Thyroid gland (tissue), 4 donors: ENCODE data around the gene RASGRF1.
"Not testable (repeated sequence)": the region's sequence is repeated elsewhere in the genome, so short reads cannot be mapped to it uniquely, and the experiment has no call there.

Experiments
- POLR2A ChIP-seq, 2 donors: fragments of 450-650 bp; IDR thresholded peaks; one replicate each; pipeline ENCODE4 v1.6.1; 2017; ENCODE audit warnings: antibody characterized with exemption in 2 of 2, mild to moderate bottlenecking in 2 of 2, moderate library complexity in 1 of 2
- TF ChIP-seq, protein P1 (sequence below), 6 experiments: fragments of 200-600 bp in 3 of 6; fragments of 450-650 bp in 3 of 6; sonication (generic) in 3 of 6; IDR thresholded peaks; one replicate each; pipeline ENCODE4 v1.5.1; 2016 to 2019; ENCODE audit warnings: antibody characterized with exemption in 6 of 6, mild to moderate bottlenecking in 2 of 6, inconsistent platforms in 1 of 6, moderate library complexity in 1 of 6

DNA sequence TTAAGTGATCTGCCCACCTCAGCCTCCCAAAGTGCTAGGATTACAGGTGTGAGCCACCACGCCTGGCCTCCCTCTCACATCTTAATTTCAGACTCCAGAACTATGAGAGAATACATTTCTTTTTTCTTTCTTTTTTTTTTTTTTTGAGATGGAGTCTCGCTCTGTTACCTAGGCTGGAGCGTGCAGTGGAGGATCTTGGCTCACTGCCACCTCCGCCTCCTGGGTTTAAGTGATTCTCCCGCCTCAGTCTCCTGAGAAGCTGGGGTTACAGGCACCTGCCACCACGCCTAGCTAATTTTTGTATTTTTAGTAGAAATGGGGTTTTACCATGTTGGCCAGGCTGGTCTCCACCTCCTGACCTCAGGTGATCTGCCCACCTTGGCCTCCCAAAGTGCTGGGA, 95.4 kb downstream of the RASGRF1 start:
- TF ChIP-seq, protein P1, sequence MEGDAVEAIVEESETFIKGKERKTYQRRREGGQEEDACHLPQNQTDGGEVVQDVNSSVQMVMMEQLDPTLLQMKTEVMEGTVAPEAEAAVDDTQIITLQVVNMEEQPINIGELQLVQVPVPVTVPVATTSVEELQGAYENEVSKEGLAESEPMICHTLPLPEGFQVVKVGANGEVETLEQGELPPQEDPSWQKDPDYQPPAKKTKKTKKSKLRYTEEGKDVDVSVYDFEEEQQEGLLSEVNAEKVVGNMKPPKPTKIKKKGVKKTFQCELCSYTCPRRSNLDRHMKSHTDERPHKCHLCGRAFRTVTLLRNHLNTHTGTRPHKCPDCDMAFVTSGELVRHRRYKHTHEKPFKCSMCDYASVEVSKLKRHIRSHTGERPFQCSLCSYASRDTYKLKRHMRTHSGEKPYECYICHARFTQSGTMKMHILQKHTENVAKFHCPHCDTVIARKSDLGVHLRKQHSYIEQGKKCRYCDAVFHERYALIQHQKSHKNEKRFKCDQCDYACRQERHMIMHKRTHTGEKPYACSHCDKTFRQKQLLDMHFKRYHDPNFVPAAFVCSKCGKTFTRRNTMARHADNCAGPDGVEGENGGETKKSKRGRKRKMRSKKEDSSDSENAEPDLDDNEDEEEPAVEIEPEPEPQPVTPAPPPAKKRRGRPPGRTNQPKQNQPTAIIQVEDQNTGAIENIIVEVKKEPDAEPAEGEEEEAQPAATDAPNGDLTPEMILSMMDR (IDR thresholded peaks at IDR 0.05) = not testable (repeated sequence)
- TF ChIP-seq POLR2A (IDR thresholded peaks at IDR 0.05) = not testable (repeated sequence)
